SH-SY5Y (cell line): ENCODE data around the gene ZNF775.

Experiments used
- GATA2 ChIP-seq: IDR thresholded peaks from 2 replicates; pipeline ENCODE4 v1.6.1; 2011; ENCODE audit warnings: mild to moderate bottlenecking, low read depth, low read length
- GATA3 ChIP-seq: IDR thresholded peaks from 2 replicates; pipeline ENCODE4 v1.6.1; 2011; ENCODE audit warnings: low read depth, mild to moderate bottlenecking, low read length, moderate library complexity

DNA sequence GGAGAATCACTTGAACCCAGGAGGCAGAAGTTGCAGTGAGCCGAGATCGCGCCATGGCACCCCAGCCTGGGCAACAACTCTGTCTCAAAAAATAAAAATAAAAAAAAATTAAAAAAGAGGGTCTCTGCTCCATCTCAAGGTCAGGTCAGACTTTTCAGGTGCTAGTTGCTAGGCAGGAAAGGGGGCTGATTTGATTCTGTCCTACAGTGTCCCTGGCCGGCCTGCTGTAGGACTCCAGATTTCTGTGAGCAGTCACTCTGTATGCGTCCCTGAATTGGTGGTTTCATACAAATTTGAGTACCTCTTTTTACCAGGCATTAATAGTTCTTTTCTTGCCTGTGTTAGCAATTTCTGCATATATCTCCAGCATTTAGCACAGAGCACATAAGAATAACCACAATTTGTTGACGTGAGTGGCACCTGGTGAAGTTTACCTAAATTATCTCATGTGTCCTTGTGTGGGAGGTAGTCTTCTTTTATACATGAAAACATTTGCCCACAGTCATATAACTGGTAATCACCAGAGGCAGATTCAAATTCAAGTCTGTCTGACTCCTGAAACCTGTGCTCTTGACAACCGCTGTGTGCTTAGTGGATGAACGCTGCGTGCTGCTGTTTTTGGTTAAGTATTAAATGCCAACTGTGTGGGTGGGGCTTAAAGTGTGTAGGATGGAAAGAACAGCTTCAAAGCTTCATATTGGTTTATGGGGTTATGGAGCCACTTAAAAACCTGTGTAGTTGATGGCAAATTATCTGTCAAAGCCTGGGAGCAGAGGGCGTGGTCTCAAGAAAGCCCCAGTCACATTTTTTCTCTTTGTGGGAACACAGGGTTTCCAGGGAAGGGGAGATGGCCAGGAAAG lies 3.2 kb upstream of the ZNF775 start:
- TF ChIP-seq GATA3 (no peak), GATA2 (no peak)
